HK-2 (cell line): ENCODE measurements around the gene PTPRJ.
A peak's percentile ranks its signal among the peaks of the same experiment; 100 is the strongest.

Experiments
- DNase-seq: peaks from one replicate; pipeline ENCODE4 v3.0.0-alpha.2; 2018; ENCODE audit not compliant: unreplicated experiment

The PTPRJ gene

GRCh38 chr11:47994417-47994816 lies 14.1 kb downstream of the PTPRJ start:
- DNase-seq, result no peak

- no peak for DNase-seq
These were observed 15.0 kb downstream of the PTPRJ start for GRCh38 chr11:47995360-47995769.

- DNase-seq, result no peak
These were observed 17.0 kb downstream of the PTPRJ start for GRCh38 chr11:47997063-47998053.

DNA sequence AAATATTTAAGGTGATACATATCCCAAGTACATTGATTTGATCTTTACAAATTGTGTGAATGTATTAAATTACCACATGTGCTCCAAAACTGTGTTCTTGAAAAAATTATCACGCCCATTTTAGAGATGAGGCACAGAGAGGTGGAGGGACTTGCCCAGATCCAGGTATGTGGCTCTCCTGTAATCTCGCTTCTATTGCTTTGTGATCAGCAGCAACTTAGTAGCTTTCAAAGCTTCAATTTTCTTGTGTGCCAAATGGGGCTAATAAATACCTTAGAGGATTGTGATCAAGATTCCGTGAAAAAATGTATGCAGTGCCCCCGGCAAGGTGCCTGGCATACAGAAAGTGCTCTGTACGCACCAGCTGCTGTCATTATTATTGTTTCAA lies 18.0 kb downstream of the PTPRJ start:
- DNase-seq, result no peak

- peak; percentile 22 for DNase-seq
These were observed 18.5 kb downstream of the PTPRJ start for GRCh38 chr11:47998733-47999359.

DNA sequence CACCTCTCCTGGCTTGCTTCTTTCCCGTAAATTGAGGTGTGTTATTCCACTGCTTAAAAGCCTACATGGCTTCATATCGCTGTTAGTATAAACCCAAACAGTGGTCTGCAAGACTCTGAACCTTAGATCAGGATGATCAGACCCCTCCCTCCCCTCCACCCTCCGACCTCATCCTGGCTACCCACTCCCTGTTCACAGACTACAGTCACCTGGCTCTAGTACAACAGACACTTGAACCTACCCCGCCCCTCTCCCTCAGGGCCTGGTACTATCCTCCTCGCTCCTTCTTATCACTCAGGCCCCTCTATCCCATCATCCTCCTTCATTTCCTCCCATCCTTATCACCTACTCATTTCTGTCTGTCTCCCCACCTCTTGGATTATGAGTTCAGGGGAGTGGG lies 20.1 kb downstream of the PTPRJ start:
- DNase-seq, result no peak

DNA sequence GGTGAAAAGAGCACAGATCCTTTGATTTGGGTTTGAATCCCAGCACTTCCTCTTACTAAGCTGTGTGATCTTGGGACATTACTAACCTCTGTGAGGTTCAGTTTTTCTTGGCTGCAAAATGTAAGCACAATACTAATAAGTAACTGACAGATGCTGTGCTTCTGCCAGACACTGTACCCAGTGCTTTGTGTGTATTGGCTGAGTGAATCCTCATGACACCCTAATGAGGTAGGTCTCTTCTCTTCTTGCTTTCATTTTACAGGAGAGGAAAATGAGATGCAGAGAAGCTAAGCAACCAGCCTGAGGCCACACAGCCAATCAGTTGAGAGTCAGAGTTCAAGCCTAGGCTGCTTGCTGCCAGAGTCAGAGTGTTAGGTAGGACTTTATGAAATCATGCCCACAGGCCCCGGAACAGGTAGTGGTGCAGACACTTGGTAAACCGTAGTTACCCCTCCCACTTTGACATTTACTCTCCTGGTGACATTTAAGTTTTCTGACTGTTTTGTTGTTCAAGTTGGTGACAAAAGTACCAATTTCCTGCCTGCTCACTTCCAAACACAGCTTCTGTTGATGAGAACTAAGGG lies 21.2 kb downstream of the PTPRJ start:
- no peak for DNase-seq

DNA sequence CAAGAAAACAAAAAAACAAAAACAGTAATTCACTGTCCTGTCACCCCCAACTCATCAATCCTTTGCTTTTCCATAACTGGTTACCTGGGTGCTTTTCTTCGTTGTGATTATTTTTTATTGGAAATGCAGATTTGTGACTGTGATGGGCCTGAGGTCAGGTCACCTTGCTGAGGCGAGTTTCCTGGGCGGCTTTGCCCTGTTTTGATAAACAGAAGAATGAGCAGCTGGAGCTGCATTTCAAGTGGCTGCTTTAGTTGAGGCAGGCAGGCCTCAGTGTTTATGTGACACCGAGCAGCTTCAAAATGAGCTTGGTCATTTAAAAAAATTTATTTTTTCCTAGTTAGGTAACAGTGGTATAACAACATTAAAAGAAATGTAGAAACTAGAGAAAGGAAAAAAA lies 22.2 kb downstream of the PTPRJ start:
- no peak for DNase-seq

DNA sequence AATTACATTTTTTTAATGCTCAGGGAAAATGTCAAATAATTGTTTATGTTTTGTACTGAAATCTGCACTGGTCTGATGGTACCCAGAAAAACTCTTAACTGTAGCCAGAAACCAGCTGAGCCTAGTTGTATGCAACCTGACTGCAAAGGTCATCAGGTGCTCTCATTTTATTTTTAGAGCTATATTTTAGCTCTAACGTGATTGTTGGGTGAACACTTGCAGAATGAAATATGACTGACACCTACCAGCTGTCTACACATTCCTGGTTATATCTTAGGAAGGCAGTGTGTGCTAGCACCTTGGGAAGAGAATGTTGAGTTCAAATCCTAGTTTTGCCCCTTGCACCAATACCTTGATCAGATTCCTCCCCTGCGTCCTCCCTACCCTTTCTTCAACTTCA lies 23.6 kb downstream of the PTPRJ start:
- DNase-seq, result no peak

- DNase-seq, result no peak
These were observed 24.1 kb downstream of the PTPRJ start for GRCh38 chr11:48004456-48004855.

- no peak for DNase-seq
These were observed 24.8 kb downstream of the PTPRJ start for GRCh38 chr11:48005136-48005535.

- DNase-seq, result no peak
These were observed 25.5 kb downstream of the PTPRJ start for GRCh38 chr11:48005831-48006270.

- no peak for DNase-seq
These were observed 26.1 kb downstream of the PTPRJ start for GRCh38 chr11:48006301-48006992.

DNA sequence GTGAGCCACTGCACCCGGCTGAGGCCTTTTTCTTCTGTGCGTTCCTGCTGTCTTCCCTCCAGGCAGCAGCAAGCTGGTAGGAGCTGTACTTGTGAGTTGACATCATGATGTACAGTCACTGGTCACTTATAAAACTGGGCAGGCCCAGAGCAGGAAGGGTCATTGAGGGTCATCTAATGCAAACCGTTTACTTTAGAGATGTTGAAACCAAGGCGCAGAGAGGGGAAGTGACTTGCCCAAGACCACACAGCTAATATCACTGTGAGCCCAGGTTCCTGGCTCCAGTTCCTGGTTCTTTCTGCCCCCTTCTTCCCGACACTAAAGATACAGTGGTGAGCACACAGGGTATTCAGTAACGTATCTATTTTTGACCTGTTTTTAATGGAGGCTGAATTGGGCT lies 27.3 kb downstream of the PTPRJ start:
- no peak for DNase-seq

- no peak for DNase-seq
These were observed 28.6 kb downstream of the PTPRJ start for GRCh38 chr11:48008951-48009270.

- DNase-seq, result no peak
These were observed 30.9 kb downstream of the PTPRJ start for GRCh38 chr11:48011102-48011797.

DNA sequence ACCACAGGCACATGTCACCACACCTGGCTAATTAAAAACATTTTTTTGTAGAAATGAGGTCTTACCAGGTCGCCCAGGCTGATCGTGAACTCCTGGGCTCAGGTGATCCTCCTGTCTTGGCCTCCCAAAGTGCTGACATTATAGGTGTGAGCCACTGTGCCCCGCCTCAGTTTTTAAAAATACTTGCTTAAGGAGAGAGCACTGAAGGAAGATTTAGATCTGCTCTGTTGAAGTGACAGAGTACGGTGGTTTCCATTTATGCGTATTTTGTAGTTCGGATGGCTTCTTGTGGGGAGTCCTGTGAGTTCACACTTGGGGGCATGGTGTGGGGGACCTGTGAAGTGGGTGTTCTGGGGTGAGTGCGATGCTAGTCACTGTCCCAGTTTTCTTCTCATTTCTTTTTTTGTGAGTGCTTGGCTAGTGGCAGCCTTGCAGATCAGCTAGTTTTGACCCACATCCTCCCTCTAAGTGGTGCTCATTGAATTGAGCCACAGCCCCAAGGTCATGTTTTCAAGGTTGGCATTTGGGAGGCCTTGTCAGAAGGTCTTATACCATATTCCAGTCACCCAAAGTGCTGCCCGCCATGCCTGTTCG lies 31.5 kb downstream of the PTPRJ start:
- DNase-seq, result no peak

DNA sequence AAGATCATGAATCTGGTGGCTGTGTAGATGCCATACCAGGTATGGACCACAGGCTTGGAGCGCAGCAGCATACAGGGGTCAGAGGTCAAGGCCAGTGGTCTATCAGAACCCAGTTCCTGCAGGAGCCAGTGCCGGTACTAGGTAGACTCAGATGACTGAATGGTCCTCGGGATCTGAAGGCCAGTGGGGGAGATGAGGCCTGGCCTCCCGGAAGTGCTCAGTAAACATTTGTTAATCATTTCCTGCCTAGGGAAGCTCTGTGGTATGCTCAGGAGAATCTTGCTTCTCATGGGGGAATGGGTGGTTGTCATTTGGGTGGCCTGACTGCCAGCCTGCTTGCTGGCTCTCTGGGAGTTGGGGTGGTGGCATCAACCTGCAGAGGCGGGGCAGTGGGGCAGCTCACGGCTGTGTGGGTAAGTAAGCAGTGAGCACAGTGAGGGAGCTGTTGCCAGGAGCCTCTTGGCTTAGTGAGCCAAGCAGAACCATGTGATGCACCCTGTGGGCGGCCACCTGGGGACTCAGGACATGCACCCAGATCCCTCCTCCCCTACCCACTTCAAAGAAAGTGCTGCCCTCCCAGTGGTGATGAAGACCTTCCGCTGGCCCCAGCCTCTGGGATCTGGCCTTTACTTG lies 33.0 kb downstream of the PTPRJ start:
- peak; percentile 73 for DNase-seq

- DNase-seq, result no peak
These were observed 34.6 kb downstream of the PTPRJ start for GRCh38 chr11:48014917-48015316.

GRCh38 chr11:48017105-48017830 lies 36.9 kb downstream of the PTPRJ start:
- no peak for DNase-seq
